Motor neuron (in vitro differentiated cells): Measurements from ENCODE around the gene NPAS1. TPM values are rescaled to one million over a fixed set of nuclear protein-coding genes. Genes with fewer than 3 reads are reported as not detected.

Experiments
- ATAC-seq, 8 experiments: fragments of 200-7000 bp; cut with Tn5 transposase; replicated peaks in 6 of 8; 2 replicates each; pipeline ENCODE4 v1.8.0; 2021; ENCODE audit warnings: mild to moderate bottlenecking in 8 of 8, moderate library complexity in 8 of 8
- H3K27ac ChIP-seq, 2 donors: fragments of 250-450 bp; sonication (Bioruptor Pico); 2 replicates each; pipeline ENCODE4 v1.9.0; 2021; ENCODE audit warnings: antibody characterized with exemption in 2 of 2, mild to moderate bottlenecking in 2 of 2, moderate library complexity in 1 of 2
- H3K4me1 ChIP-seq, 2 donors: fragments of 250-450 bp; sonication (Bioruptor Pico); replicated peaks in 1 of 2; 2 replicates each; pipeline ENCODE4 v1.6.1; 2021; ENCODE audit warnings: antibody characterized with exemption in 2 of 2, mild to moderate bottlenecking in 2 of 2, moderate library complexity in 1 of 2
- H3K4me3 ChIP-seq, 5 donors: fragments of 250-450 bp; sonication (Bioruptor Pico); 2 replicates each; pipeline ENCODE4 v1.9.0; 2021; ENCODE audit warnings: antibody characterized with exemption in 5 of 5, mild to moderate bottlenecking in 5 of 5, moderate library complexity in 4 of 5
- WGBS, 10 experiments: fragments of 450-650 bp; shearing (Covaris generic); methylation state at CpG; one replicate each; pipeline ENCODE4 v1.0.0; 2022; 5-methylcytosine and 5-hydroxymethylcytosine counted together
- in situ Hi-C, 9 experiments: fragments of 400-800 bp; cut with MboI; loops; one replicate each; pipeline ENCODE4 v1.15.0; 2021; ENCODE audit warnings: low sequenced_read_pairs in 9 of 9, low pct_unique_long_range_greater_than_20kb in 2 of 9; ENCODE audit not compliant: unreplicated experiment in 9 of 9
- total RNA-seq, 8 experiments: library from RNA; unstranded; fragments of 300-600 nt; gene quantifications; 2 replicates each; pipeline versions ENCODE4 v1.2.3 to v1.2.4, GENCODE V29; 2022

Gene NPAS1
- total RNA-seq = 1 to 10 TPM in 5 of 8 experiments, under 1 TPM in 3; 0.63 to 3.8 (median 1.6) TPM

GRCh38 chr19:47019431-47020041 is at the start of gene NPAS1:
Gene NPAS1 (plus strand): TSS chr19:47019837. CDS start chr19:47021048, 1,211 bp downstream.
- in situ Hi-C loops = no loop called here
- 12 to 14% (median 12%) methylated on average over 3 to 6 of the region's 58 CpGs; no CpG with 5 or more reads in 7 of the 10 experiments for WGBS, 10 experiments
- no peak within 1 kb of the TSS for H3K27ac ChIP-seq
- peak in 7 of 8 experiments; percentile 19 to 58 (median 50) for ATAC-seq
- peak within 1 kb of the TSS; percentile 19 to 33 (median 29) for H3K4me3 ChIP-seq
- peaks cover 14 to 21% of the 10 kb centered on the region in 2 donors for H3K4me1 ChIP-seq

GRCh38 chr19:46970815-46971214 is 48.8 kb upstream of the NPAS1 start:
- in situ Hi-C loops = no loop called here
- 7 to 100% (median 96%) methylated on average over 1 to 7 of the region's 9 CpGs; no CpG with 5 or more reads in 5 of the 10 experiments for WGBS, 10 experiments
- Histone ChIP-seq H3K4me3 (no peak overlapping the region), H3K27ac (no peak overlapping the region), H3K4me1 (peaks cover 9 to 12% of the 10 kb centered on the region in 2 donors)
- ATAC-seq = peak in 3 of 8 experiments; percentile 36 to 74 (median 66)

- Histone ChIP-seq H3K4me1 (peaks cover 24 to 26% of the 10 kb centered on the region in 2 donors), H3K4me3 (no peak overlapping the region), H3K27ac (no peak overlapping the region)
- in situ Hi-C loops = no loop called here
- WGBS, 10 experiments = 33 to 95% (median 92%) methylated on average over 3 to 7 of the region's 7 CpGs; no CpG with 5 or more reads in 5 of the 10 experiments
- no peak for ATAC-seq
These were observed 47.3 kb upstream of the NPAS1 start for GRCh38 chr19:46972311-46972710.

- no peak overlapping the region for H3K4me3 ChIP-seq
- in situ Hi-C loops = no loop called here
- no peak overlapping the region for H3K27ac ChIP-seq
- peaks cover 26 to 34% of the 10 kb centered on the region in 2 donors for H3K4me1 ChIP-seq
- no peak for ATAC-seq
- WGBS, 10 experiments = 0 to 100% (median 95%) methylated on average over 2 to 4 of the region's 4 CpGs; no CpG with 5 or more reads in 4 of the 10 experiments
These were observed 45.5 kb upstream of the NPAS1 start for GRCh38 chr19:46974181-46974580.

GRCh38 chr19:46975011-46975924 is 44.4 kb upstream of the NPAS1 start:
- 0 to 83% (median 71%) methylated on average over 1 to 11 of the region's 16 CpGs; no CpG with 5 or more reads in 1 of the 10 experiments for WGBS, 10 experiments
- Histone ChIP-seq H3K27ac (no peak overlapping the region), H3K4me1 (peaks cover 26 to 39% of the 10 kb centered on the region in 2 donors), H3K4me3 (no peak overlapping the region)
- in situ Hi-C loops = loop anchor here in 4 of 9 experiments (25.0 kb wide), 2 partner anchors 113 to 213 kb away; partner anchors contain the start of genes AP2S1 (in 4 of the 4) and ARHGAP35 (in 4 of the 4)
- ATAC-seq = no peak

- in situ Hi-C loops = loop anchor here in 4 of 9 experiments (25.0 kb wide), 2 partner anchors 114 to 214 kb away; partner anchors contain the start of genes AP2S1 (in 4 of the 4) and ARHGAP35 (in 4 of the 4)
- ATAC-seq = peak; percentile 29 to 64 (median 52)
- H3K4me3 ChIP-seq = no peak overlapping the region
- 24 to 84% (median 52%) methylated on average over 2 to 12 of the region's 18 CpGs for WGBS, 10 experiments
- peaks cover 26 to 39% of the 10 kb centered on the region in 2 donors for H3K4me1 ChIP-seq
- peak overlapping the region in 1 of 2 donors; percentile 40 for H3K27ac ChIP-seq
These were observed 43.5 kb upstream of the NPAS1 start for GRCh38 chr19:46975925-46976782.

- peak overlapping the region in 1 of 2 donors; percentile 40 for H3K27ac ChIP-seq
- peak in 7 of 8 experiments; percentile 30 to 73 (median 55) for ATAC-seq
- WGBS, 10 experiments = 0 to 42% (median 0%) methylated on average over 1 to 7 of the region's 8 CpGs; no CpG with 5 or more reads in 3 of the 10 experiments
- H3K4me1 ChIP-seq = peaks cover 26 to 39% of the 10 kb centered on the region in 2 donors
- in situ Hi-C loops = loop anchor here in 4 of 9 experiments (25.0 kb wide), 2 partner anchors 115 to 215 kb away; partner anchors contain the start of genes AP2S1 (in 4 of the 4) and ARHGAP35 (in 4 of the 4)
- H3K4me3 ChIP-seq = no peak overlapping the region
These were observed 42.8 kb upstream of the NPAS1 start for GRCh38 chr19:46976845-46977320.

GRCh38 chr19:46977548-46977947 is 42.1 kb upstream of the NPAS1 start:
- Histone ChIP-seq H3K4me1 (peaks cover 26 to 39% of the 10 kb centered on the region in 2 donors), H3K4me3 (no peak overlapping the region), H3K27ac (no peak overlapping the region)
- in situ Hi-C loops = loop anchor here in 4 of 9 experiments (25.0 kb wide), 2 partner anchors 115 to 215 kb away; partner anchors contain the start of genes AP2S1 (in 4 of the 4) and ARHGAP35 (in 4 of the 4)
- 25 to 100% (median 76%) methylated on average over 1 to 5 of the region's 7 CpGs; no CpG with 5 or more reads in 4 of the 10 experiments for WGBS, 10 experiments
- peak in 1 of 8 experiments; percentile 4 for ATAC-seq

GRCh38 chr19:46978171-46978869 is 41.3 kb upstream of the NPAS1 start:
- peaks cover 26 to 39% of the 10 kb centered on the region in 2 donors for H3K4me1 ChIP-seq
- 83 to 90% methylated on average over 1 to 2 of the region's 5 CpGs; no CpG with 5 or more reads in 8 of the 10 experiments for WGBS, 10 experiments
- peak in 1 of 8 experiments; percentile 2 for ATAC-seq
- no peak overlapping the region for H3K27ac ChIP-seq
- in situ Hi-C loops = loop anchor here in 4 of 9 experiments (25.0 kb wide), 2 partner anchors 116 to 216 kb away; partner anchors contain the start of genes AP2S1 (in 4 of the 4) and ARHGAP35 (in 4 of the 4)
- H3K4me3 ChIP-seq = no peak overlapping the region

- in situ Hi-C loops = loop anchor here in 4 of 9 experiments (25.0 kb wide), 2 partner anchors 117 to 217 kb away; partner anchors contain the start of genes AP2S1 (in 4 of the 4) and ARHGAP35 (in 4 of the 4)
- peak in 5 of 8 experiments; percentile 34 to 67 (median 46) for ATAC-seq
- Histone ChIP-seq H3K4me3 (no peak overlapping the region), H3K27ac (no peak overlapping the region), H3K4me1 (peaks cover 31 to 48% of the 10 kb centered on the region in 2 donors)
- WGBS, 10 experiments = 40 to 91% (median 83%) methylated on average over 1 to 15 of the region's 29 CpGs; no CpG with 5 or more reads in 1 of the 10 experiments
These were observed 40.2 kb upstream of the NPAS1 start for GRCh38 chr19:46979126-46980105.
